ENCODE data around the gene WFDC6. TPM values are rescaled to one million over a fixed set of nuclear protein-coding genes. Genes with fewer than 3 reads are reported as not detected.

Gene WFDC6
- total RNA-seq, 1 experiment from 2014 or later, result not detected

DNA sequence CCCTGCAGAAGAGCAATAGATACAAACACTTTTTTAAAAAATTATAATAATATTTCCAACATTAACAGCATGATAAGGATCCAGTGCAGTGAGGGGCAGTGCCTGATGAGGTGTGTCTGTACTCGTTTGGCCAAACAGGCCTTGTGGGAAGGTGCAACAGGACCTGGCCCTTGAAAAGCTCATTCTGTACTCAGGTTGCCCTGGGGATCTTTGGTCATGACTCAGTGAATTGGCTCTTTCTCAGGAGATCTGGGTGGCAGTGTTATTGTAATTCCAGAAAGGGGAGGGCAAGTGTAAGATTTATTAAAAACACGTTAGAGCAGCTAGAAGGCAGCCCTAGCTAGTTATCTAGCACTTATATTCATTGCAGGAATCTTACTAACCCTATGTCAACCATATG, 21.0 kb downstream of the WFDC6 start:
- no peak for DNase-seq
- Histone ChIP-seq H4K5ac (ENCODE audit: insufficient read length, low read depth, low read length) (no peak overlapping the region), H3K14ac (ENCODE audit: insufficient read depth, low read length) (no peak overlapping the region), H4K8ac (replicated peaks; ENCODE audit: insufficient read length, low read depth, low read length) (no peak overlapping the region), H3K23me2 (ENCODE audit: insufficient read length, low read depth, low read length, poor library complexity, severe bottlenecking) (no peaks in the 10 kb centered on the region), H2BK120ac (ENCODE audit: low read depth, low read length, poor library complexity, severe bottlenecking) (no peak overlapping the region), H3K18ac (ENCODE audit: insufficient read length, low read depth, low read length) (no peak overlapping the region), H2AK5ac (ENCODE audit: insufficient read length, low read length) (no peak overlapping the region), H2BK12ac (ENCODE audit: insufficient read length, low read depth, low read length) (no peak overlapping the region), H2BK20ac (ENCODE audit: low read depth, low read length, poor library complexity, severe bottlenecking) (no peak overlapping the region), H3K9ac (ENCODE audit: extremely low read depth, insufficient read length, low read length) (no peak overlapping the region), H3K56ac (ENCODE audit: insufficient read length, low read depth, low read length) (no peak overlapping the region), H3K27me3 (ENCODE audit: insufficient read depth, low read length) (no peaks in the 10 kb centered on the region), H3K23ac (ENCODE audit: insufficient read length, low read depth, low read length) (no peak overlapping the region), H3K9me3 (ENCODE audit: control insufficient read depth, low read depth, low read length) (no peaks in the 10 kb centered on the region), H3K4me2 (ENCODE audit: insufficient read depth, insufficient read length, low read length) (no peak overlapping the region), H2AFZ (ENCODE audit: low read length) (no peak overlapping the region), H4K91ac (ENCODE audit: insufficient read length, low read depth, low read length) (no peak overlapping the region), H3K79me2 (ENCODE audit: insufficient read depth, low read length) (no peaks in the 10 kb centered on the region), H3K4me1 (ENCODE audit: insufficient read depth, low read length) (no peaks in the 10 kb centered on the region), H4K20me1 (ENCODE audit: control insufficient read depth, insufficient read depth, insufficient read length) (no peaks in the 10 kb centered on the region), H3K79me1 (ENCODE audit: insufficient read depth, low read depth, low read length, poor library complexity, severe bottlenecking) (no peaks in the 10 kb centered on the region), H3K4ac (ENCODE audit: low read depth, low read length) (no peak overlapping the region), H3K27ac (ENCODE audit: insufficient read length, low read depth, low read length) (no peak overlapping the region), H2BK15ac (ENCODE audit: low read depth, low read length) (no peak overlapping the region), H2BK5ac (ENCODE audit: insufficient read length, low read length) (no peak overlapping the region), H3T11ph (ENCODE audit: low read length) (no peak overlapping the region)
- H3K9me3 Mint-ChIP-seq, result no peaks in the 10 kb centered on the region; a peak in 1 of 5 replicates
- WGBS (ENCODE audit: extremely low coverage, insufficient read length, low lambda C conversion rate), result no CpG with 5 or more reads among the region's 2 CpGs
- peaks cover 2 to 7% of the 10 kb centered on the region in 2 experiments; a peak in 1 of 4 replicates for H3K4me1 Mint-ChIP-seq
- no peaks in the 10 kb centered on the region for H3K36me3 Mint-ChIP-seq (ENCODE audit: insufficient read depth in 1 of 3, low read depth in 3 of 3)
- H3K27me3 Mint-ChIP-seq (ENCODE audit: low read depth), result peaks cover 8% of the 10 kb centered on the region
- H3K4me3 Mint-ChIP-seq, result no peak overlapping the region
- no peak for TF ChIP-seq CTCF (conservative IDR thresholded peaks at IDR 0.05)
- H3K27ac Mint-ChIP-seq, result no peak overlapping the region

Measured in H9 (cell line).